ENCODE results near the gene CHN1.

CHN1 gene, protein sequence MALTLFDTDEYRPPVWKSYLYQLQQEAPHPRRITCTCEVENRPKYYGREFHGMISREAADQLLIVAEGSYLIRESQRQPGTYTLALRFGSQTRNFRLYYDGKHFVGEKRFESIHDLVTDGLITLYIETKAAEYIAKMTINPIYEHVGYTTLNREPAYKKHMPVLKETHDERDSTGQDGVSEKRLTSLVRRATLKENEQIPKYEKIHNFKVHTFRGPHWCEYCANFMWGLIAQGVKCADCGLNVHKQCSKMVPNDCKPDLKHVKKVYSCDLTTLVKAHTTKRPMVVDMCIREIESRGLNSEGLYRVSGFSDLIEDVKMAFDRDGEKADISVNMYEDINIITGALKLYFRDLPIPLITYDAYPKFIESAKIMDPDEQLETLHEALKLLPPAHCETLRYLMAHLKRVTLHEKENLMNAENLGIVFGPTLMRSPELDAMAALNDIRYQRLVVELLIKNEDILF

DNA sequence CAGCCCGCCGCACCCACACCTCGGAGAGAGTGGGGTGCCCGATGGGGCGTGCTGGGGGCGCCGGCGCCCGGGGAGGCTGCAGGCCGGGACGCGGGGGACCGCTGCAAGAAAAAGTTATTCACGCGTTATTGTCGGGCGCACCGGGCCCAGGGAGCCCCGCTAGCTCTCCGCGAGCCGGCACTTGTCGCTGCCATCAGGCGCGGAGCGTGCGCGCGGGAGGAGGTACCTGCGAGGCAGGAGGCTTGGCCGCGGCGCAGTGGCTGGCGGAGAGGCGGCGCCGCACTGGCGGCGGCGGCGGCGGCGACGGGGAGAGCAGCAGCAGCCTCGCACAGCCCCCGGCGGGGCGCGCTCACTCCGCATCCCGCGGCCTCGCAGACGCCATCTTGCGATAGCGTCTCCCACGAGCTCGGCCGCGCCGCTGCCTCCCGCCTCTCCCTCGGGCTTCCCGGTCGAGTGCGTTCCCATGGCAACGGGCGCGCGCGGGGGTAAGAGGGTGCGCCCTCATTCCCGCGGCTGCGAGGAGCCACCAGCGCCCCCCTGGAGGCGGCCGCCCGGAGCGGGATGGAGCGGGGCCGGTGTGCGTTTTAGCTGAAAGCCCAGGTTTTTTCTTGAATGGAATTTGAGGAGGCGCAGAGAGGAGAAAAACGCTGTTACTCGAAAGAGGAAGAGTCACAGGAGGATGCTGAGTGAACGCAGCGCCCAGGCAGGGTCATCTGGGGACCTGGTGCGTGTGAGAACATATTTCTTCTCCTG lies at the start of gene CHN1:
TSS of gene CHN1 (minus strand) at position 402 of the 753 bp plus-strand sequence. CDS start 469 bp downstream, outside the sequence.
- DNase-seq: peak; percentile 80

DNA sequence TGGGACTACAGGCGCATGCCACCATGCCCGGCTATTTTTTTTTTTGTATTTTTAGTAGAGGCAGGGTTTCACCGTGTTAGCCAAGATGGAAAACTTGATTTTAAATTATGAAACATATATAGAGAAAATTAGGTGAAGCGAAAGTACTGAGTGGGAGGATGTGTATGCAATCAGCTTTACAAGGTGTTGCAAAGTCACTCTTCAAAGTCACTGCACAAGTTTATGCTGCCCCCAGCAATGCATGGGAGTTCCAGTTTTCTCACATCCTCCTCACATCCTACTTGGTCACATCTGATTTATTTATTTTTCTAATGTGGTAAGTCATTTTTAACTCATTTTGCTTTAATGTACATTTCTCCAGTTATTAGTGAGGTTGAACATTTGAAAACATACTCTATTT lies 49.2 kb upstream of the CHN1 start:
- no peak for DNase-seq

DNA sequence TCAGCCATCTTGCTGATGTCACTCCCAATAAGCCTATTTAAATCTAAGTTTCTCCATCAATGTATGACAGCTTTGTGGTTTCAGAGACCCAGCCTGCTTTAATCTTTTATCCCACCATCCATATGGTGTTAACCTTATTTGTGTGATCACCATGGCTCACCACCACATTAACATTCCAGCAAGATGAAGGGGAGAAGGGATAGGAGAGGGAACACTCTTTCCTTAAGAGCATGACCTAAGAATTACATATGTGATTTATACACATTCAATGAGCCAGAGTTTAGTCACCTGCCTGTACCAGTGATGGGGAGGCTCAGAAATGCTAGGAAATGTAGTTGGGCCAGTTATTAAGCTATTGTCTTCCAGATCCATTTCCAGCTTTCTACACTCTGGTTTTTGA lies 44.5 kb upstream of the CHN1 start:
- peak; percentile 58 for DNase-seq

DNA sequence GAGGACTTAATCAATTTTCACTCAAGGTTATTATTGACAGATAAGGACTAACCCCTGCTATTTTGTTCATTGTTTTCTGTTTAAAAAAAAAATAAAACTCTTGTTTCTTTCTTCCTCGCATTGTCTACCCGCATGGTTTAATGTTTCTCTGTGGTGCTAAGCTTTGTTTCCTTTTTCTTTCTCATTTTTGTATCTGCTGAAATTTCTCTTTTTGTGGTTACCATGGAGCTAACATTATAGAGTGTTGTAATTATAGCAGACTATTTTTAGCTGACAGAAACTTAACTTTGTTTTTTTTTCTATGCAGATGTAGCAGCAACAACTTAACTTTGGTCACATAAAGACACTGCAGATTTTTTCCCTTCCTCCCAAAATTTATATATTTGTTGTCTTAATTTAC lies 43.1 kb upstream of the CHN1 start:
- no peak for DNase-seq

DNA sequence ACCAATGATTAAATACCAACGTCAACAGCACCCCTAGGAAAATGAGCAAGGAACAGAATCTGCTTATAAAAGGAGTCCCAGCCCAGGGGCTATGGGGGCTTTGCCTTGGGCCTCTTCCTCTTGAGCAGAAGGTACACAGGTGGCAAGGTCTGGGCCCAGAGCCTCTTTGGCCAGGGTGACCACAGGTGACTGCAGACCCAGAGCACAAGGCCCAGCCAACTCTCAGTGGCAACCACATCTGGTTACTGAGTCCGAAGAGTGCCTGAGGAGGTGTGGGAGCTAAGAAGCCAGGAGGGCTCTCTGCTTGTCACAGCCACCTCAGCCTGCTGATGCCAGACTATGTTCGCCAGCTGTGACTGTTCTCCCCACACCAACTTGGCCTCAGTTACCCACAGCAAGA lies 34.3 kb upstream of the CHN1 start:
- no peak for DNase-seq

DNA sequence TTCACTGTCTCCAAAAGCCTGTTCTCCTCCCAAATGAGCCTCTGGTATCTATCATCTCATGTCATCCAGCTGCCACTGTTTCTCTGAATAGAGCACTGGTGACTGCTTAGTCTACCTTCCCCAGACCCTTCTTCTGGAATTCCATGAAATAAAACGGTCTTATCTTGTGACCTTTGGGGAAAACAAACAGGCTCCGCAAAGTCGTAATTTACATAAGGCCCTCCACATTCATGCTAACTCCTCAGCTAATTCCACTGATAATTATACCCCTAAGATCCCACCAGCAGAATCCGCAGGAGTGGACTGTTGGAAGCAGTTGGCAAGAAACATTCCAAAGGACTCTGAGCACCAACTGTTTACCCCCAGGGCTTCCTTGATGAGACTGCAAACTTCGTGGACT lies 33.9 kb upstream of the CHN1 start:
- DNase-seq: no peak

DNA sequence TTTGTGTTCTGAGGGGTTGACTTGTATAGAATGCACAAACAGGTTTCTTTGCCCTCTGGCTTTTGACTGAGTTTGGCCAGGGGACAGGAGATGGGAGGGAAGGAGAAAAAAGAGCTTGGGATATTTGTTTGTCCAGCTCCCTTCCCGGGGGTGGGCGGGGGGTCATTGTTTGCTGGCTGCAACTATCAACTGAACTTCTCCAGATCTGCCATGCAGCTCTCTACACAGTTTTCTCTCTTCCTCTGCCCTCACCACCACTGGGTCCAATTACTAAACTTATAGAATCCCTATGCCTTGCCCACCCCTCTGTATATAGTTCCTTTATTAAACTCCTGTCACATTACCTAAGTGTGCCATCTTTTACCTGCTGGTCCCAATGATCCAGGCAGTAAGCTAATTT lies 32.8 kb upstream of the CHN1 start:
- DNase-seq: no peak

DNA sequence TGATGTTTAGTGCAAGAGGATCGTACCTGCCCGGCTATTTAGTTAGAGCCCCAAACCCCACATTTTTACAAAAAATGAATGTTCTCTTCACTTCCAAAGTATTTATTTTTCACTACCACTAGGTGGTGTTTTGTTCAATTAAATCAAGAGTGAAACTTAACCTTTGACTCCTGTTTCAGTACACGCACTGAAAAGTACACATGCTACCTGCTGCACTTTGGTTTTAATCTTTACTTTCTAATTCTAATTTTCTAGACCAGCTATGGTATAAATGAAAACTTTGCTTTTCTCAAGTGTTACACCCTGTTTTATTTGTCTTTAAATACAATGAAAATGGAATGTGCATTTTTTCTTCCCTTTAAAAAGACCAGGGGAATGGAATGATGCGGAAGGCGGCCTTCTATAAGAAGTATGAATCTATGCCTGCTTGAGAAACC lies 31.4 kb upstream of the CHN1 start:
- DNase-seq: peak; percentile 11

DNA sequence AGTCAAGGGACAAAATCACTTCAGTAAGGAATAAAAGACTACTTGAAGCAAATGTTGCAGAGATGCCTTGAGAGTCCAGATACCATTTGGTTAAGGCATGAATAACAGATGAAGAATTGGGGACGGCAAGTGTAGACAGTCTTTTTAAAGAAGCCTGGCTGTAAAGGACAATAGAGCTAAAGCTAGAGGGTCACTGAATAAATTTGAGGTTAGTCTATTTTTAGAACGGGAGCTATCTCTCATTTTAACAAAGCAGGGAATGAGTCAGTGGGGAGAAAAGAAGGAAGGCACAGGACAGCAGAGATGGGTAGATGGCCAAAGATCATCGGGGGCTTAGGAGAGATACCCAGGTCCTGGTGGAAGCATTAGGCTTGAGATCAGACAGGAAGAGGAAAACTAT lies 30.6 kb upstream of the CHN1 start:
- DNase-seq: no peak

DNA sequence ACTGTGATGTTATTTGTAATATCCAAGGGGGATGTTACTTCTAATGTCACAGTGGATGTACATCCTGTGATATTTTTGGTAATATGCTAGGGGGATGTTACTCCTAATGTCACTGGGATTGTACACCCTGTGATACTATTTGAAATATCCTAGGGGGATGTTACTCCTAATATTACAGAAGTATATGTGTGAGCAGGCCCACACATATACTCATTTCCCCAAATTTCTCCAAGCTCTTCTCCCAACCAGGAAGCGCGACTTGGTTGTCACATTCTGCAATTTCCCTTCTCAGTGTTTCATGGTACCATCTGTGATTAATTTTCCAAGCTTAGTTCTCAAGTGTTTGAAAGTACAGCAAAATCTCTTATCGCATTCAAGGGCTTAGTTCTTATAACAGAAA lies 29.5 kb upstream of the CHN1 start:
- no peak for DNase-seq

DNA sequence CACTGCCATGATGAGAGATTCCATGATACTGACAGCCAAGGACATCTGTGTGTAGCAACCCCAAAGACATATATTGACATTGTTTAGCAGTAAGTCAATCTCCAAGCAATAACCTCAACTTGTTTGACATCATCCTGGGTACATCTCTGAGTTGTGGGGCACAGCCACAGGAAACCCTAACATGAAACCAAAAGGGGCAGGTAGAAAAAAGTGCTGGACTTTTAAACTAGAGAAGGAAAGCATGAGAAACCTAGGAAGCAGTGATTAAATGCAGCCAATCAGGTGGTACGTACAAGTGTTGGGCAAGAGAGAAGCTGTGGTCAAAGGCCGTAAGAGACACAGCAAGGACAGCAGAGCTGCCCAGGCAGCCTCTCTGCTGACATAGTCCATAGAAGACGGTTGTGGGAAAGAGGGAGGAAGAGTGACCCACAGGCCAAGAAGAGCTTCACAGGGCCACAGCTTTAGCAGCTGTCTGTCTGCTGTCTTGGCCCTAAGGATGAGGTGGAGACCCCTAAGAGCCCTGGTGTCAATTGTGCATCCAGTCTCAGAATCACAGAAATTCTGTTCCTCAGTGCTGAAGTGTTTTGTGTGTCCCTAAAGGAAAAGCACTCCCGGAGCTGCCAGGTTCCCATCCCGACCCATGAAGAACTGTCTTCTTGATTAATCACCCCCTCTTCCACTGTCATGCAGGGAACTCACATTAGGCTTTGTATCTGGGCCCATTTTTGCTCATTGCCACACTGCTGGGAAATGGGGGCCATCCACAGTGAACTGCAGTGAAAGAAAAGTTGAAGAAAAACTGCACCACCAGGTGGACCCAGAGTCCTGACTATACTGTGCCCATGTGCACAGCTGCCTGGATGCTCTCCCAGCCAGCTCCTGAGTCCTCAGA lies 25.4 kb upstream of the CHN1 start:
- DNase-seq: peak; percentile 41

DNA sequence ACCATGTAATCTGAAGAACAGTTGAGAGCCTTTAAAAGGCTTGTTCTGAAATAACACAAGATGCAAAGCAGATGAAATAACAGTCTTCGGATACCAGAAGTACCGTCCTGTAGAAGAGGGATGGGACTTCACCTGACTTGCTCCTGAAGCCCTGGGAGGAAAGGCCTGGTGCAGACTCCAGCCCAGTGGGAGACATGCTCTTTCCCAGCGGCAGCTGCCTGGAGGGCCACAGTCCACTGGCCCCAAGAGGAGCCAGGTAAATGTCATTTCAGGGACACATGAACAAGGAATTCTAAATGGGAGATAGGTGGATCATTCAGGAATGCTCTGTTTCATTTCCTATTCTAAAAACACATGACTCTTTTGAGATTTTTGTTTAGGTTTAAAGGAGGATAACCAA lies 22.6 kb upstream of the CHN1 start:
- no peak for DNase-seq

DNA sequence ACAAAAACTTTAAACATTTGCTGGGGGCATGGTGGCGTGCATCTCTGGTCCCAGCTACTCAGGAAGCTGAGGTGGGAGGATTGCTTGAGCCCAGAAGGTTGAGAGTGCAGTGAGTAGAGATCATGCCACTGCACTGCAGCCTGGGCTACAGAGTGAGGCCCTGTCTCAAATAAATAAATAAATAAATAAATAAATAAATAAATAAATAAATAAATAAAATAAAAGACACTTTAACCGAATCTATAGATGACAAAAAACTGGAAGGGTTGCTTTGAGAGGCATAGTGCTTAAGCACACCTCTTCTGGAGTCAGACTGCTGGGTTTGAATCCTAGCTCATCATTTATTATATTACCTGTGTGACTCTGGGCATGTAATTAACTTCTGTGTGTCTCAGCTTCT lies 21.2 kb upstream of the CHN1 start:
- no peak for DNase-seq

DNA sequence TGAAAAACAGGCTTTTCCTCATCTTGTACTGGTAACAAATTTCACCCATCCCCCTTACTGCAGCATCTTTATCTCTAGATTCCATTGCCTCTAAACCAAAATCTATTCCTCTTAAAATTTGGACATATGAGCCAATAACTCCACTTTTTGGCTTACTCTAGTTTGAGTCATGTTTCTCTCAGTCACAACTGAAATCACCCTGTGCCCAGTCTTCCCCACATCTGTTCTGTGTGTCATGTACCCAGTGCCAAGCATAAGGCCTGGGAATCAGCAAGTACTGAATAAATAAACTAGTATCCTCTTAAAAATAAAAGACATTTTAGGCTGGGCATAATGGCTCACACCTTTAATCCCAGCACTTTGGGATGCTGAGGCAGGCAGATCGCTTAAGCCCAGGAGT lies 20.8 kb upstream of the CHN1 start:
- DNase-seq: no peak

DNA sequence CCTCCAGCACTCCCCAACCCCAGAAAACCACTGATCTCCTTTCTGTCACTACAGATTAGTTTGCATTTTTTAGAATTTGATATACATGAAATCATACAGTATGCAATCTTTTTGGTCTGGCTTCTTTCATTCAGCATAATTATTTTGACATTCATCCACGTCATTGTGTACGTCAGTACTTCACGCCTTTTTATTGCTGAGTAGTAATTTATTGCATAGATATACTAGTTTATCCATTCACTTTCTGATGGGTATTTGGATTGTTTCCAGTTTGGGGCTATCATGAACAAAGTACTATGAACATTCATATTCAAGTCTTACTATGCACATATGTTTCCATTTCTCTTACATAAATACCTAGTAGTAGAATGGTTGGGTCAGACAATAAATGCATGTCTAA lies 20.1 kb upstream of the CHN1 start:
- no peak for DNase-seq

DNA sequence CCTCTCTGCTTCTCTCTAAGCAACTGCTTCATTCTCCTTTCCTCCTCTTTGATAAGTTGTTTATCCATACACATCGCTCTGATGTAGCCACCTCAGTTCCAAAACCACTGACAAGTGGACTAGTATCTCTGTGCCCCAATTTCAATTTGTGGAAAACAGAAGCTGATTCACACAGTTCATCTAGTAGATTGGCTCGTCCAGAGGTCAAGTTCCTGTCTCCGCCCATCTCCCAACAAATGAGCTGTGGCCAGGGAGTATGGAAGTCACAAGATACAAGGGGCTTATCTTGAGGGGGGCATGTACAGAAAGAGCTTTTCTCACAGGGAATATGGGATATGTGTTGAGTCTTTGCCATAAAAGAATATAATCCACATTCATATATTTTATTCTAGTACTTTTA lies 17.7 kb upstream of the CHN1 start:
- DNase-seq: no peak

DNA sequence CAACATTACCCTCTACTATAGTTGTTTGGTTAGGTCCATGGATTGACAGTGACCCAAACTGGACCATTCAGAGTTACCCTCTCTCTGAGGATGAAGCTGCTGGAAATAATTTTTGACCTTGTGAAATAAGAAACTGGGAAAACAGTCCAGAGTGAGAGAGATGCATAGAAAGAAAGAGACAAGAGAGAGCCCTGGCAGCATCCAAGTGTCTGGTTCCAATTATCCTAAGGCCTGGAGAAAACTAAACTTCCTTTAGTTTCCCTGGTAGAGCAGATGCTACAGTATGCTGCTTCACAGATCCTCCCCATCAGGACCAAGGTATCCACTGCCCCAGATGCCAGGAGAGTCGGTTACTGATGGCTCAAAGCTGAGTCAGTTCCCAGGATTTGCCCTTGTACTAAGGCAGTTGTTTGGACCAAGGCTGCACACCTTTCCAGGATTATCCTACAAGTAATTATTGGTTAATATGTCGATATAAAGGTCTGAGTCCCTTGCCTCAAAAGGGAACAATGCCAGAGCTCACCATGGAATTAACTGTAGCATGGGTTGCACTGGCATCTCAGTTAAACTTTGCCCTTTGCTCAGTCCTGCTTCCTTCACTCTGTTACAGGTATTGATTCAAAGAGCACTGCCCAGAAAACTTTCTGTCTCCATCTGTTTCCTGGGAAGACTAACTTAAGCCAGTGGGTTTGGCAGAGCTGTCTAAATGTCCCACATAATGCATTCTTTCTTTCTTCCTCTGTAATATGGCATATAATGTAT lies 14.6 kb upstream of the CHN1 start:
- DNase-seq: no peak

DNA sequence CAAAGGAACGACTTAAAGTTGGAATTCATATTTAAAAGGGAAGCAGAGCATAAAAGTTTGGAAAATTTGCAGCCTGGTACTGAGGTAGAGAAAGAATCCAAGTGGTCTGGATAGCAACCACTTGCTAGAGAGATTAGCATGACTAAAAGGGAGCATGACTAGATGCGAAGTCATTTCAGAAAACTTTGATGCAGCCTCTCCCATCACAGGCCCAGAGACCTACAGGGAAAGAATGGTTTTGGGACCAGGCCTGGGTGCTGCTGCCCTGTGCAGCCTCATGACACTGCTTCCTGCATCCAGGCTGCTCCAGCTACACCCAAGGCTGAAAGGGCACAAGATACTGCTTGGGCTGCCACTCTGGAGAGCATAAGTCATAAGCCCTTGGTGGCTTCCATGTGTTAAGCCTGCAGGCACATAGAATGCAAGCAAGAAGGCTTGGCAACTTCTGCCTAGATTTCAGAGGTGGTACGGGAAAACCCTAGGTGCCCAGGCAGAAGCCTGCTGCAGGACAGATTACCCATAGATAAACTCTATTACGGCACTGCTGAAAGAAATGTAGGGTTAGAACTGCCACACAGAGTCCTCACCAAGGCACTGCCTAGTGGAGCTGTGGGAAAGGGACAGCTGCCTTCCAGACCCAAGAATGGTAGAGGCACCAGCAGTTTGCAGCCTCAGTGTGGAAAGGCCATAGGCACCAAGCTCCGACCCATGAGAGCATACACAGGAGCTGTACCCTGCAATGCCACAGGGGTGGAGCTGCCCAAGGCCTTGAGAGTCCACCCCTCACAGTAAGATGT lies 12.6 kb upstream of the CHN1 start:
- DNase-seq: no peak

DNA sequence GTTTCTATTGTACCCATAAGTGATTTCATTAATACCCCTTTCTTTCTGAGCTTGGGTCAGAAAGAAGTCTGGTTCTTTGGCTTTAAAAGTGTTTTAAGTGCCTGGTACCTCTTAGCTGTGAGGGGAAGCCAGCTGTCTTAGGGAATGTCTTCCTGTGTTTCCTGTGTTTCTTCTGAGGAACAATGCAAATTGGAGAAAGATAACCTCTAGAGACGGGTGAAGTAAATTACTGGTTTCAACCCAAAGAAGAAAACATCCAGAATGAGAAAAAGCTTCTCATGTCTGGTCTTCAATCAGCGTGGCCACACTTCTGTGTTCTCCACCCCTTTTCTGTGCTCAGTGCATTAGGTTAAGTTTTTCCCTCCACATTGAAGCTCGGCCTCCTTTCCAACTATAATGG lies 10.2 kb upstream of the CHN1 start:
- DNase-seq: no peak

DNA sequence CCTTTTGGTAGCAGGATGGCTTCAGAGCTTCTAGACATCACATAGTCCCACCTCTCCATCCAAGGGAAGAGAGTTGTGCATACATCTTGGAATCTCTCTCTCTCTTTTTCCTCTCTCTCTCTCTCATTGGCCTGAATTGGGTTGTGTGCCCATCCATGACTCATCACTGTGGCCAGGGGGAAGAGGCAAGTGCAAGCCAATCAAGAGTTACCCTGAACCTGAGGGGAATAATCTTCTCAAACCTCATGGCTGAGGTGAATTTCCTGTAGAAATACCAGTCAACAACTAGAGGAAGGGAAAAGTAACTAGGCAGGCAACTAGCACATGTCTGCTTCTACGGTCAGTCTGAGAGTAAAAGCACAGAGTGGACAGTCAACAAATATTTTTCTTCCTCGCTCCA lies 7.3 kb upstream of the CHN1 start:
- peak; percentile 31 for DNase-seq

DNA sequence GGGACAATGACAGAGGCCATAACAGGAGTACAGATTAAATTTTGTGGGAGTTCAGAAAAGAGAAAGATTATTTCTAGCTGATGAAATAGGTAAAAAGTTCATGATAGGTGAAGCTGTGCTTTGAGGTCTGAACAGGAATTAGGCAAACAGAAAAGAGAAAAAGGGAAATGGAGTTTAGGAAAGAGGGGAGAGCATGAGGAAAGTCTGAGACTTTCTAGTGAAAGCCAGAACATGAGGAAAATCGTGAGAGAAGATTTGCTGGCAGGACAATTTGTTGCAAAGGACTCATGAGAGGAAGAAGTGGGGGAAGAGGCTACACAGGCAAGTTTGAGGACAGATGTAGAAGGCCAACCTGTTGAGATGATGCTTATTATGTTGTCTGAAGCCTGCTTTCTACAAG lies 6.3 kb upstream of the CHN1 start:
- no peak for DNase-seq

DNA sequence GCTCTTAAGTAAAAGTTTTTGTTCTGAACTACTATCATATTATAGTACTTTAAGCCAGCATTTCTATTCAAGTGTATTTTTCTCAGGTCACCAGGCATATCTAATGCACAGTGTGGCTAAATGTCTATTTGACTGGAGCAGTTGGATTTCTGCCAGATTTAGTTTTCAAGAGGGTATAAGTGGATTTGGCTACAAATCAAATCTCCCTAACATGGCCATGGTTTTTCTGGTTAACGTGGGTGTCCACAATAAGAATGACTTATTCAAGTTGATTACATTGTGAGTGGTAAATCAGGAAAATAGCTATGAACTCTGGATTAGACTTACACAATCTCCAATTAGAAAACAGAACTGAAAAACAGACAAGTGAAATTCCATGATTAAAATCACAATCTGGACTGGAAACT lies 5.7 kb upstream of the CHN1 start:
- DNase-seq: no peak

Data from fibroblast of skin of right biceps (primary cell).